Endothelial cell of umbilical vein (primary cell): ENCODE data around the gene C1RL. TPM values are rescaled to one million over a fixed set of nuclear protein-coding genes. Genes with fewer than 3 reads are reported as not detected.

Source experiments
- BruUV-seq: library from RNA; stranded (reverse); fragments of 400-500 nt; replicated peaks from 2 replicates; lab custom pipeline; 2021; lab: Mats Ljungman, UMichigan
- CTCF ChIA-PET: fragments of 300-600, 350-600 bp; sonication (Branson Sonifier 250); formaldehyde crosslinking; loops from one replicate; lab custom pipeline; 2021; ENCODE audit warnings: antibody characterized with exemption, inconsistent platforms; lab: Charles Lee
- POLR2A ChIA-PET: fragments of 300-600, 350-600 bp; sonication (Branson Sonifier 250); formaldehyde crosslinking; loops from one replicate; lab custom pipeline; 2021; ENCODE audit warnings: antibody characterized with exemption, inconsistent platforms; lab: Charles Lee
- DNase-seq: peaks from one replicate; pipeline ENCODE4 v3.0.0-alpha.2; 2011; ENCODE audit warnings: low read depth, low spot score
- FAIRE-seq: peaks from 2 replicates; lab custom pipeline; 2011; peaks lifted over from hg19 to GRCh38; lab: Jason Lieb, UNC
- H2AFZ ChIP-seq: 2 replicates; pipeline ENCODE4 v1.6.0; 2012; ENCODE audit warnings: low read depth, low read length, control low read depth, inconsistent platforms
- H3K27ac ChIP-seq: 2 replicates; pipeline ENCODE4 v1.5.1; 2011; ENCODE audit warnings: low read depth, mild to moderate bottlenecking, control low read depth, low read length, moderate library complexity; ENCODE audit not compliant: insufficient read depth
- H3K27me3 ChIP-seq, 2 experiments: 2 replicates each; pipeline versions ENCODE4 v1.6.0 to v1.6.1; 2011; ENCODE audit warnings: low read length in 2 of 2, mixed read lengths in 1 of 2; ENCODE audit not compliant: control insufficient read depth in 2 of 2, insufficient read depth in 2 of 2
- H3K36me3 ChIP-seq, 2 experiments: 2 replicates in 1 of 2; 3 replicates in 1 of 2; pipeline ENCODE4 v1.5.1; 2011; ENCODE audit warnings: low read length in 2 of 2, mild to moderate bottlenecking in 1 of 2, moderate library complexity in 1 of 2; ENCODE audit not compliant: control insufficient read depth in 2 of 2, insufficient read depth in 2 of 2; ENCODE audit errors: extremely low read depth in 1 of 2
- H3K4me1 ChIP-seq: 3 replicates; pipeline ENCODE4 v1.5.1; 2011; ENCODE audit warnings: mild to moderate bottlenecking, low read length; ENCODE audit not compliant: control insufficient read depth, insufficient read depth; ENCODE audit errors: extremely low read depth
- H3K4me2 ChIP-seq: 2 replicates; pipeline ENCODE4 v1.6.1; 2011; ENCODE audit warnings: low read length, control low read depth, mixed read lengths; ENCODE audit not compliant: insufficient read depth
- H3K4me3 ChIP-seq, 3 experiments: fragments of 200-600 bp in 1 of 3; sonication (generic), shearing (Covaris generic) in 1 of 3; replicated peaks in 1 of 3; 2 replicates each; pipeline ENCODE4 v1.5.1; 2011 to 2016; ENCODE audit warnings: control low read depth in 3 of 3, low read length in 3 of 3, mild to moderate bottlenecking in 2 of 3, inconsistent platforms in 1 of 3, low read depth in 1 of 3, moderate library complexity in 1 of 3; ENCODE audit not compliant: insufficient read depth in 1 of 3
- H3K79me2 ChIP-seq: 2 replicates; pipeline ENCODE4 v1.6.0; 2012; ENCODE audit warnings: low read length, inconsistent platforms; ENCODE audit not compliant: control insufficient read depth, insufficient read depth
- H3K9ac ChIP-seq: replicated peaks from 2 replicates; pipeline ENCODE3; 2011; ENCODE audit warnings: low read length, control low read depth; ENCODE audit not compliant: insufficient read depth; ENCODE audit errors: extremely low read depth
- H3K9me1 ChIP-seq: replicated peaks from 3 replicates; pipeline ENCODE4 v1.6.0; 2011; ENCODE audit warnings: mild to moderate bottlenecking, low read length; ENCODE audit not compliant: control insufficient read depth, insufficient read depth; ENCODE audit errors: extremely low read depth
- H3K9me3 ChIP-seq: replicated peaks from 2 replicates; pipeline ENCODE4 v1.5.1; 2012; ENCODE audit warnings: low read length, inconsistent platforms; ENCODE audit not compliant: control insufficient read depth, insufficient read depth
- H4K20me1 ChIP-seq: replicated peaks from 2 replicates; pipeline ENCODE3; 2011; ENCODE audit warnings: mild to moderate bottlenecking, low read length; ENCODE audit not compliant: control insufficient read depth, insufficient read depth; ENCODE audit errors: extremely low read depth
- CTCF ChIP-seq, 2 donors: IDR thresholded peaks; 1 replicate in 1 of 2; 2 replicates in 1 of 2; pipeline ENCODE4 v1.5.1; 2011; ENCODE audit warnings: low read length in 2 of 2, mild to moderate bottlenecking in 2 of 2, moderate library complexity in 2 of 2, control low read depth in 1 of 2, inconsistent platforms in 1 of 2, low read depth in 1 of 2; ENCODE audit not compliant: insufficient read depth in 1 of 2; ENCODE audit errors: extremely low read depth in 1 of 2
- EZH2 ChIP-seq: IDR thresholded peaks from 2 replicates; pipeline ENCODE4 v1.6.1; 2012; ENCODE audit warnings: borderline replicate concordance, low read depth, mild to moderate bottlenecking, moderate library complexity, low read length, inconsistent platforms; ENCODE audit not compliant: severe bottlenecking
- FOS ChIP-seq: IDR thresholded peaks from 2 replicates; pipeline ENCODE4 v1.6.1; 2011; ENCODE audit warnings: mild to moderate bottlenecking, low read length, moderate library complexity, borderline replicate concordance; ENCODE audit not compliant: insufficient read depth
- GATA2 ChIP-seq: IDR thresholded peaks from 2 replicates; pipeline ENCODE4 v1.7.0; 2011; ENCODE audit warnings: low read depth, mild to moderate bottlenecking, moderate library complexity, mixed read lengths, low read length; ENCODE audit not compliant: insufficient read length, insufficient read depth
- JUN ChIP-seq: IDR thresholded peaks from 2 replicates; pipeline ENCODE4 v1.6.1; 2011; ENCODE audit warnings: borderline replicate concordance, low read depth; ENCODE audit not compliant: insufficient read length, insufficient read depth
- MAX ChIP-seq: IDR thresholded peaks from 2 replicates; pipeline ENCODE4 v1.6.1; 2011; ENCODE audit not compliant: insufficient read depth, insufficient read length
- MYC ChIP-seq: IDR thresholded peaks from one replicate; pipeline ENCODE4 v1.6.1; 2011; ENCODE audit warnings: mild to moderate bottlenecking, low read depth, low read length
- POLR2A ChIP-seq: IDR thresholded peaks from 2 replicates; pipeline ENCODE4 v1.6.1; 2012; ENCODE audit warnings: low read depth, mild to moderate bottlenecking, control low read depth, low read length
- POLR2AphosphoS5 ChIP-seq: IDR thresholded peaks from 2 replicates; pipeline ENCODE4 v1.6.1; 2012; ENCODE audit warnings: low read depth, mild to moderate bottlenecking, control low read depth, low read length, moderate library complexity; ENCODE audit not compliant: insufficient read depth
- dilution Hi-C: fragments of 300-500 bp; cut with MboI; formaldehyde crosslinking; loops from one replicate; pipeline ENCODE4 v1.15.0; 2019; ENCODE audit warnings: low sequenced_read_pairs; ENCODE audit not compliant: extremely low pct_ligation_motif_present
- intact Hi-C: fragments of 100-400 bp; cut with micrococcal nuclease; formaldehyde crosslinking; loops from one replicate; pipeline ENCODE4 v1.10.0; 2022
- polyA plus RNA-seq, 4 experiments: library from polyadenylated mRNA; depleted of rRNA in 3 of 4; stranded (reverse) in 3 of 4; unstranded in 1 of 4; fragments of >200 nt; gene quantifications; 2 replicates each; pipeline versions ENCODE4 v1.2.1 to v1.2.3, GENCODE V29; 2011 to 2012; ENCODE audit warnings: missing spikeins in 1 of 4
- total RNA-seq: library from RNA; stranded (reverse); gene quantifications from 2 replicates; pipeline ENCODE4 v1.2.3, GENCODE V29; 2021

C1RL gene
- total and polyA plus RNA-seq, 2 donors (not counting 3 experiments of a cell fraction or from before 2014, with no cell fraction given) = 20.9 to 25.0 TPM

GRCh38 chr12:7112041-7112440 lies 3.0 kb upstream of the C1RL start:
- no peaks in the 10 kb centered on the region for H3K79me2 ChIP-seq
- H3K27ac ChIP-seq = no peak overlapping the region
- no peaks in the 10 kb centered on the region for H4K20me1 ChIP-seq
- DNase-seq (no peak), FAIRE-seq (no peak)
- ChIA-PET POLR2A (no interaction called here), CTCF (interaction anchor here (0.8 to 6.5 kb wide), 9 partner anchors 8 to 243 kb away, joined by 3 to 73 read pairs (median 3); partner anchors contain the start of genes C12orf57 and RNU7-1)
- H3K27me3 ChIP-seq = no peaks in the 10 kb centered on the region
- no TSS peak for BruUV-seq
- H2AFZ ChIP-seq = no peak overlapping the region
- TF ChIP-seq MYC = no peak
- no peak for TF ChIP-seq FOS
- no peak for TF ChIP-seq POLR2AphosphoS5
- no peak for TF ChIP-seq POLR2A
- no peak for TF ChIP-seq GATA2
- TF ChIP-seq JUN = no peak
- TF ChIP-seq EZH2 = no peak
- no peak for TF ChIP-seq MAX
- no peak for TF ChIP-seq CTCF (IDR thresholded peaks at IDR 0.05; ENCODE audit: extremely low read depth in 1 of 2, insufficient read depth in 1 of 2, low read depth in 1 of 2, low read length in 2 of 2)
- intact Hi-C loops = no loop called here
- dilution Hi-C loops = no loop called here
- no peak overlapping the region for H3K9ac ChIP-seq
- peaks cover 8% of the 10 kb centered on the region for H3K4me1 ChIP-seq
- H3K9me1 ChIP-seq = no peaks in the 10 kb centered on the region
- H3K4me2 ChIP-seq = no peak overlapping the region
- no peaks in the 10 kb centered on the region for H3K36me3 ChIP-seq
- no peaks in the 10 kb centered on the region for H3K9me3 ChIP-seq
- H3K4me3 ChIP-seq = no peak overlapping the region
